GM18502 (cell line): Measurements from ENCODE around the gene NEK6.

Experiments used
- ATAC-seq: cut with Tn5 transposase; IDR thresholded peaks from one replicate; pipeline ENCODE4 v1.9.1; 2021; ENCODE audit warnings: mild to moderate bottlenecking; ENCODE audit not compliant: unreplicated experiment, poor library complexity

Gene NEK6

DNA sequence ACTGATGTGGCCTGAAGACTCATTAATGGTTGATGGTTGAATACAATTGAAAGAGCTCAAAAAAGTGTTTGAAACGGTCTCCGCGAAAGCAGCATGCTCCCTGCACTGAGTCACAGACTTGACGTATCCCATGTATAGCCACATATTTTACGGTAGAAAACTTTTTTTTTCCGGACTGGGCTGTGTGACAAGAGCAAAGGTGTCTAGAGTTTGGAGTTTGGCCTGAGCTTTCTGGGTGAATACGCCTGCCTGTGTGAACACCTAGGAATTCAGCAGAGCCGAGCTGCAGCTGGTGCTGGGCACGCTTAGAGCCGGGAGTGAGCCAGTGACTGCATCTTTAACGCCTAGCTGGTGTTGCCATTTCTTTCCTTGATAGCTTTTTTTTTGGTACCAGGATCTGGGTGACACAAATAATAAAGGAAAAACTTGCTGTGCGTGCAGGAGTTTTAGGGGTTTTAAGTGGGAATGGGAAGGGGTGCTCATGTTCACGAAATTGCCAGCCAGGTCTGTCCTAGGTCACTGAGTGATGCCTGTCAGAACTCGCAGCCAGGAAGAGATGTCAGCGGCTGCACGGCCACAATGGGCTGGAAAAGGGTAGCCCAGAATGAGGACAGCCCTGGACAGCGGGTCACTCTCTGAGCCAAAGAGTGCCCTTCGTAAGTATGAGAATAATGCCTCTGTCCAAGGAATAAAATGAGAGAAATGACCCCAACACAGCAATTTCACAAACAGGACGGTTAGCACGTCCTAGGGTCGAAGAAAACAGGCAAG is 105.8 kb downstream of the NEK6 start:
- ATAC-seq: no peak

DNA sequence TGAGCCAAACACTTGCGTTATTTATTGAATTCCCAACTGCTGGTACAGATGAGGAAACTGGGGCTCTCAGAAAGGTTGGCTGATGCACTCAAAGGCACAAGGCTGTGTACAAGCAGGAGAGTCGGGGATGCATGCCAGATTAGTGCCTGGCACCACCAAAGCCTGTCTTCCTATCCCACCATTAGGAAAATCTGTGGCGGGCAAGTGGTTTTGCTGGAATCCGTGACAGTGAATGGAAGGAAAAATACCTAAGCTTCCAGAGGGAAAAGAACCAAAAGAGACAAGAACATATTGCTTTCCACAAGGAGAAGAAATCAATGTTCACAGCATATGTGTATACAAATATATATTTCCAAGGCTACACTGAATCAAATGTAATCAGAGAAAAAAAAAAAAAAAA is 106.4 kb downstream of the NEK6 start:
- no peak for ATAC-seq

DNA sequence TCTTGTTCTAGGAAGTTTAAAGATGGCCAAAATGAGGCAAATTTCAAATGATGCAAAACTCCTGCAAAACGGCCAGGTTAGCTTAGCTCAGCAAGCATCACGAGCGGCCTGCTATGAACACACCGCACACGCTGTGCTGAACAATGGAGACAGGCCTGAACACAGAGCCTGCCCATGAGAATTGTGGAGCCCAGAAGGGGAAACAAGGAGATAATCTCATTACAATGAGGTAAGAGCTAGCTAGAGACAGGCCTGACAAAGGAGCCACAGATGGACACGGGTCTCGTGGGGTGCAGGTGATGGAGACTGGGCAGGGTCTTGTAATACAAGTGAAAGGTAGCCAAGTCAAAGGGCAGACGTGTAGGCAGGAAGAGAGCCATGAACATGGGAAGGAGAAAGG is 107.3 kb downstream of the NEK6 start:
- ATAC-seq: no peak

DNA sequence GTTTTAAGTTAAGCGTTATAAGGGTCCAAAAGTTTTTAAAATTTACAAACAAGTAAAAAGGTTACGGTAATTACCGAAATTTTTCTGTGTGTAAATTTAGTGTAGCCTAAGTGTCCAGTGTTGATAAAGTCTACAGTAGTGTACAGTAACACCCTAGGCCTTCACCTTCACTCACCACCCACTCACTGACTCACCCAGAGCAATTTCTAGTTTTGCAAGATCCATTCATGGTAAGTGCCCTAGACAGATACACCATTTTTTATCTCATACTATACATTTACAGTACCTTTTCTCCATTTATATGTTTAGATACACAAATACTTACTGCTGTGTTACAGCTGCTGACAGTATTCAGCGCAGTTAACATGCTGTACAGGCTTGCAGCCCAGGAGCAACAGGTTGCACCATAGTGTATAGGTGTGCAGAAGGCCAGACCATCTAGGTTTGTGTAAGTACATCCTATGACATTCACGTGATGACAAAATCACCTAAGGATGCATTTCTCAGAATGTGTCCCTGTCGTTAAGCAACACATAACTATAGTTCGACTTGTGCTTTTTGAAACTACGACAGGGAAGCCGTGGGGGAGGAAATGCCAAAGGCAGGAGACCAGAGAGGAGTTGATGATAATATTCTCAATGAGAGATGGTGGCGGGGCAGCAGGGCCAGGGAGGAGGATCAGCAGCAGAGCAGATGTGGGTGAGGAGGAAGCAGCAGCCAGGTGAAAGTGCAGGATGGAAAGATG is 108.9 kb downstream of the NEK6 start:
- no peak for ATAC-seq

DNA sequence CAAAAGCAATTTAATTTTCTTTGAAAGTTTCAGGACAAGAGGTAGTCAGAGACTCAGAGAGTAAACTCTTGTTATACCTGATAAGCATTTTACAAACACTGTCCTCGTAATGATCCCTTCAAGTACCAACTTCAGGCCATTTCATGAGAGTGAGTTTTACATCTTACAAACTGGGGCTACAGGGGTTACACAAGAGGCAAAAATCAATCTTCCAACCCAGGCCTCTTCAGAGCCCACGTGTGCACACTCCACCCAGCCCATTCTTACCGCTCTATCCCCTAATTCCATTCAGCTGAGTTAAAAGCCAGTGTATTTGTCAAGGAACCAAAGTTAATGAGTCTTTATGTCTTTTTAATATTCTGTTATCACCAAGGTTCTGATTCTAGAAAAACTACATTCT is 110.9 kb downstream of the NEK6 start:
- no peak for ATAC-seq

DNA sequence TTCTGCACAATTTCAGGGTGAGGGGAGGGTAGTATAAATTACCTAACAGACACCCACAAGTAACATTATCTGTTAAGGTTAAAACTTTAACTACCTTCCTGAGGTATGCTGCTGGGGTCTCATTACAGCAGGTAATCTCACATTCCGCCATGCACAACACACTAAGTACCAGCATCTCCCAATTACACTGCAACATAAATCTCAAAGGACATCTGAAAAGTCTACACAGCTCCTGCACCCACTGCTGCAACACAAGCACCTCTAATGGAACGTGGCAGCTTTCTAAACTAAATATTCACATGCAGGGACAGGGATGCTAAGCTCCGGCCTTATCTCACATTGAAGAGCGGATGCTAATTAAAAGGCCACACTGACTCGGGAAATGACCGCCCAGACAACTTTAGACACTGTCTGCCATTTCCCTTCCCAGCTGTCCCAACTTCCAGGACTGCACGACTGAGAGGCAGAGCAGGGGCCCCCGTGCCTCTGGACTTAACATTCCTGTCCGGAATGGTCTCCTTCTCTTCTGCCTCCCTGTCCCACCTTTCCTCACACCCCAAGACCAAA is 111.6 kb downstream of the NEK6 start:
- no peak for ATAC-seq

DNA sequence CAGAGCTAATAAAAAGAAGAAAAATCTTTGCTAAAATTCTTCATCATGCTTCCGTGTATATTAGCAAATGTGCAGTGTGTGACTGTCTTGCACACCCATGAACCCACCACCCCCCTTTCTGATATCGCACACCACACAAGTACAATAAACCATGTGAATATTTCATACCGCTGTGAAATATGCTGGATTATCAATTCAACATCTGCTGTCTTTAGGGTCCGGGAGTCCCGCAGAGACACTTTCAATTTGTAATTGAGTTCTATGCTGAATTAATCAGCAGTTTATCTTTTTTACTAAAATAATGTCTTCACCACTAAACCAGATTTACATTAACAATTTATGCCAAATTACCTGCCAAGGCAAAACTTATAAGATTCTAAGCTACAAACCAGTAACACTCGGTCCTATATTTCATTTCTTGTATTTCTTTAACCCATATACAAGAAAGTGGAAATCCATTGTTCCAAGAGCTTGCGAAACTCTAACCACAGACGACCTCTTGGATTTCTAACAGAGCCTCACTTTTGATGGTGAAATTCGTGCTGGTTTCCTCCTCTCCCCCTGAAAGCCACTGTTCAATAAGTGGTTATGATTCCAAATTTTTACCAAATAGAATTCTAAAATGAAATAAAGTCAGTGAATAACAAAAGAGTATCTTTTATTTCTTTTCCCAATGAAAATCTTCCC is 113.3 kb downstream of the NEK6 start:
- ATAC-seq: no peak

DNA sequence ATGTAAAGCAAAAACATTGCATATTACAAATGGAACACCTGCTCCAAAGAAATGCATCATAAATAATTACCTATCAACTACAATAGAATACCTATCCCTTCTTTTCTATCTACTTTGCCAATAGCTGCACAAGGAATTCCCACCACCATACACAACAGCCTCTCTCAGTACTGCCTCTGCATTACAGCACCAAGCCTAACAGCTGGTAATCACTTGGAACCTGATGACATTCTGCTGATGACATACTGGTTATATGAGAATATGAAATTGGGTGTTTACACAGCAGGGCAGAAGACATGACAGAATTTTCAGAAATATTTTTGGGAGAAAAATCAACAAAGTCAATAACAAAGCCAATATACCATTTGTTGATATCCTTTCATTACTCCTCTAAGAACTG is 114.3 kb downstream of the NEK6 start:
- no peak for ATAC-seq

DNA sequence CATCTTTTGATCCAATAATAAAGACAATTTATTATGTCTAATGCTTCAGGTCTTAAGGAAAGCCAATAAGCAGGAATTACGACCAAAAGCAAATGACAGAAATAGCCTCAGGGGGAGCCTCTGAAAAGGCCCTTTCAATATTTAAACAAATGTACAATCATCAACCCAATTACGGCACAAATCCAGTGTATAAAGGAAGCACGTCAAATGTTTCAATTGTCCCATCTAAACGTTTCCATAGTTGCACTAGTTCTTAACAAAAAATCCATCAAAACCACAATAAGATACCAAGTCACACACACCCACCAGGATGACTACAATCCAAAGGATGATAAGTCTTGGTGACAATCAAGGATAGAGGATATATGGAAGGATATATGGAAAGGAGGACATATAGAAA is 115.6 kb downstream of the NEK6 start:
- no peak for ATAC-seq

DNA sequence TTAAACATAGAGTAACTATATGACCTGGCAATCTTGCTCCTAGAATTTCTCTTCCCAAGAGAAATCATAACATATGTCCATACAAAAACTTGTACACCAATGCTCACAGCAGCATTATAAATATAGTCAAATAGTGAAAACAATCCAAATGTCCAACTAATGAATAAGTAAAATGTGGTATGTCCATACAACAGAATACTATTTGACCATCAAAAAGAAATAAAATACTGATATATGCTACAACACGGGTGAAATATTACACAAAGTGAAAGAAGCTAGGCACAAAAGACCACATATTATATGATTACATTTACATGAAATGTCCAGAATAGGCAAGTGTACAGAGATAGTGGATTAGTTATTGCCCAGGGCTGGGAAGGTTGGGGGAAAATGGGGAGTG is 116.1 kb downstream of the NEK6 start:
- ATAC-seq: no peak

DNA sequence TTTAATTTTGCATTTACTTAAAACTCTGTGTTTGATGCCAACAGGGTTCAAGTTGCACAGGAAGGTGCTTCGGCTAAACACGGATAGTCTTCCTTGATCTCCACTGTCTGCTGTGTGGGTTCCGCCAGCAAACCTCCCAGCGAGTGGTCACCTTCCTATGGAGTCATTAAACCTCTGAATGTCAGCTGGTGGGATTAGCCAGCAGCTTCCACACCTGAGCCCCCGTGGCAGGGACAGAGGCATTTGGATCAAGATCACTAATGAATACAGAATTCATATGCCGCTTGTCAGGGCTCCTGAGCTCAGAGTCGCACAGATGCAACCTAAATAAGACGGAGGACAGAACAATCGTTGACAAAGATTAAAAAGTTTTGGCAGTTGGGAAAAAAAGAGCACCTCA is 118.0 kb downstream of the NEK6 start:
- no peak for ATAC-seq

DNA sequence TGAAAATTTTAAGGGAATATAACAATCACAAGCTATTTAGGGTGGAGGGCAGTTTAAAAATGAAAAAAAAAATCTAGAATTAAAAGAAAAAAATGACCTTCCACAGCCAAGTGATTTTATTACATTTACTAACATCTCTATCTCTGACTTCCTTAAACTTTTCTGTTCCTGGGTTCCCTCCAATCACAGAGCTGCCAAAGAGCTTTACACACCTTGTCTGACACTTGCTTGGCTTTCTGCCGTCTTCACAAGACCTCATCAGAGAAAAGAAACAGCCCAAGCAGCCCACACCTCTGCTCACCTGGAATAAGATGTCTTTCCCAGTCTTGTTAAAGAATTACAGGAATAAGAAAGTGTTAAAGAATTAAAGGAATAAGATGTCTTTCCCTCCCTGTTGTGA is 118.6 kb downstream of the NEK6 start:
- no peak for ATAC-seq

DNA sequence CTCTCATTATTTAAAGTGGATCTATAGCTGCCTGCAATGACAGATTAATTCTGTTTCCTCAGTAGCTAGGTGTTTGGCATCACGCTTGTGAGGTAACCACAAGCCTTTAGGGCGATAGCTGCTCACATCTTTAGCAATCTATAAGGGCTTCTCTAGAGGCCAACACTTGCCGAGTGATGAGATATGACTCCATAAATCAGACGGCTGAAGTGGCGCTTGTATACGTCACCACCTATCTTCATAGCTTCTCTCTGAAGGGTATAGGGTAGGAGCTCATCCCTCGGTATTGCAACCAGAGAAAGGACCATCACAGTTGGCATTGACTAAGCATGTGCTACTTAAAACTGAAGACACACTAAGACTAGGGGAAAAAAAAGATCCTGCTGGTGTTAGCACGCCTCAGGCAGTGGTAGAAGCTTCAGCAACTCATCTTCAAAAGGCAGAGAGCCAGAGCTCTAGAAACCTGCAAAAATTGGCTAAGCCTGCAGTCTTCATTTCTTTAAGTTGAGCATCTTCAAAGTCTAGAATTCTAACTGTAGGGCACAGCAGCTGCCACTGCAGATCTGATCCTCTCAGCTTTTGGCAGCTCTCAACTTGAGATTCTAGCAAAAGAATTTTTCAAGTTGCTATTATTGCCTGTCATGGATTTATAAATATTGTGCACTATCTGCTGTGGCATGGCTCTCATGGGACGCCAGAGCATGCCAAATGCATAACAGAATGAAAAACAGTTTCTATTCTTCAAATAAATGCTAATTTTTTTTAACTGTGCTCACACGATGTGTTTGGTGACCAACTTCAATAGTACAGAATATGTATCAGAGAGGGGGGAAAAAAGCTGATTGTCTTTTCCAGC is 120.0 kb downstream of the NEK6 start:
- no peak for ATAC-seq

DNA sequence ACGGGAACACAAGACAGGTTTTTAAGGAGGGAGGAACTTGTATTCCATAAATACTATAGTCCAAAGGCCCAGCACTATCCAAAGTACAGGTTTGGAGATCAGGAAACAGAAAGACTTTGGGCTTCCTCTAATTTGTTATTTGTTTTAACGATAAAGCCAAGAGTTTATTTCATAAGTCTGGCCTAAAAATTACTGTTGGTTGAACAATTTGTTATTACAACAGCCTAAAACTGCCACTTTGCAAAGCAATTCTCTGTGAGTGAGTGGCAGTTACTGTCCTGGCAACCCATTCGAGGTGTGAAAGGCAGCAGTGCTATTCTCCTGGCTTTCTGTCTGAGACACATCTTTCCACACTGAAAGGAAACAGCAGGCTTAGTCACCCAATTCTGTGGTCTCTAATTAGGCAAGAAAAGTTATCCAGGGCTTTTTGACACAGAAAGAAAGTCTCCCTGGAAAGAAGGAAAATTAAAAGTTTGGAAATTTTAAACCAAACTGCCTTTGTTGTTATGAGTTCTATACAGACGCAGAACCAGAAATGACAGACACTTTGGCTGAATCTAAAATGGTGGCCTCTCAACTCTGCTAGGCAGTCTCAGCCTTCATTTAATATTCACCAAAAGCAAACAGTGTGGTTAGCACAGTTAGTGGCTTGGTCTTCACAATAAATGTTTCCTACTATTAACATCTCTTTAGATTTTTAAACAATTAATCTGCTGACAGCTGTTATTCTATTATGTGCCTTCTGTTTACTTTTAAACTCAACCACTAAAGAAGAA is 123.6 kb downstream of the NEK6 start:
- ATAC-seq: no peak

DNA sequence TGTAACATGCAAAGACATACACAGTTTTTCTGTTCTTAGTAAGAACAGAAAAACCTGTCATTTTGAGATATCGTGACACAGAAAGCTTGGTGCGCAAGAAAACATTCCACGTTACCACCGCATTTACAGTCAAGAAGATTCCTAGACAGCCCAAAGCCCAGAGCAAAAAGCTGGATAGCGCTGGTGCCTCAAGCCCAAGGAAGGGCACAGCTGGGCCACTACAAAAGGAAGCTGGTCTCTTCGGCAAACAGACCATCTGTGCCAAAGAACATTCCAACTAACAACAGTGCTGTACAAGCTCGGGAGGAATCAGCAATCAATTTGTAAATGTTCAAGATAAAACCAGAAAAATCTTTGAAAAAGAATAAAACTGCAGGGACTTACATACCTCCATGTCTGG is 126.5 kb downstream of the NEK6 start:
- ATAC-seq: no peak

DNA sequence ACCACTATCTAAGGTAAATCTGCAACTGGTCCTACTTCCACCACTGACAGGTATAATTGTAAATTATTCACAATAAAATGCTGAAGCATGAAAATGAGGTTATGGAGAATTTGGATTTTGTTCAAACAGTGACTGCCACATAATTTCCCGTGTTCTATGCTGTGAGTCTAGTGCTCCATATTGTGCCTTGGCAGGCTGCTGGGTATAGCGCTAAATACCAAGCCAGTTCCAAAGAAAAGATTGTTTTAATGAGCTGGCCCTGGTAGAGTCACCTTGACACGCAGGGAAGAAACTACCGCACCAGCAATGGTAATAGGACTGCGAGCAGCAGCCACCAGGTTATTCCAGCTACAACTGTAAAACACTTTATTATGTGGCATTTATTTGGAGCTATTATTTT is 127.1 kb downstream of the NEK6 start:
- ATAC-seq: no peak

DNA sequence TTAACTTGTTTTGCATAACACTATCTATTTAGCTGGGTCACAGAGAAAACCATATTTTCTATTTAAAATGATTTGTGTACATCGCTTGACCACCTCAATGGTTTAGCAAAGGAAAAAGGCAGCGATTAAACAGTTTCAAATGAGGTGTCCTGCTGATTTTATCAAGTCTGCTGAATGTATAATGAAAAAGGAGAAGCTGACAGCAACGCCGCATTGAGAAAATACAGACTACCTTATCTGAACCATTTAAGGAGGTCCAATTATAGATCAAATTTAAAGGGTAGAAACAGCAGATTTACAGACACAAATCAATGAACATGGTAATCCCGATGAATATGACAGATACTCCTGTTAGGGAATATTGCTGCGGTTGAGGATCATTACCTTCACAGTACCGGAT is 127.9 kb downstream of the NEK6 start:
- ATAC-seq: no peak

DNA sequence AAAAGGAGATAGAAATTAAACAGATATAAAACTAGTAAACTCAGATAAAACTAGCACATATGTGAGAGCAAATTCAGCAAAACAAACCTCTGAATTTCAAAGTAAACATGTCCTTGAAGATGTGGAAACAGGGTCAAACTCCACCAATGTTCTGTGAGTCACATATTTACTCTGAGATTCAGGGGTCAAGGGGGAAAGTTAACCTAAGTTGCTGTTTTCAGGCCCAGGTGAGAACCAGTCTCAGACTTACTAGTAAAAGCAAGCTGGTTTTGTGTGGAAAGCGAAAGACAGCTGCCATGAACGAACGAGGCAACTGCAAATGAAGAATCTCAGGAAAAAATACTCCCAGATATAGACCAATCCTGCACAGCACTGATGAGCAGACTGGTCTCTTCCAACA is 128.5 kb downstream of the NEK6 start:
- no peak for ATAC-seq

DNA sequence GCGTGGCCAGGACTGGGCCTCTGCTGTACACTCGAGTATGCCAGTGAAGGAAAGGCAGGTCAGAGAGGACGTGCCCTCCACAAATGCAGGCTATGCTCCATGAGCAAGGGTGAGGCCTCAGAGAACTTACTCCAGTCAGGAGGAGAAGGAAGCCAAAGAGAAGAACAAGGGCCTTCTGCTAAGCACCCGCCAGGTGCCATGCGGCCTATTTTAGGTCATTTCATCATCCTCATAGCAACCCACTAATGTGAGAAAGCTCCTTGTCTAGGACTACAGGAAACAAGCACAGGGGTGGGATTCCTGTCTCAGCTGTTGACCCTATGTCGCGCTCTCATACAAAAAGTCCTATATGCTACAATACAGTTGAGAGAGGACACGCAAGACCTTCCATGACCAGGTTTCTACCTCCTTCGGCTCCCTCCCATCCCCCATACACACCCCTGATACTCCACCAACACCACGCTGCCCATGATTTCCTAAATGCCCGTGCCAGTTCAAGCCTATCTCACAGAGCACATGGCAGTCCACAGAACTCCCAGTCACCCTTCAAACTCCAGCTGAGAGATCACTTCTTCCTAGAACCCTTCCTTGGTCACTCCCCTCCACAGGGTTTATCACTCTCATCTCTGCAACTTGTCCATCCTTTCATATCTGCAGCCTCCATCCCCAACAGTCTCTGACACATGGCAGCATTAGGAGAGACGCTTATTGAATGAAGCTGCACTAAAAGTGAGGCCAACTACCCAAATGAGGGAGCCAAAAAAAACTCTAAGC is 130.7 kb downstream of the NEK6 start:
- no peak for ATAC-seq
